Measurements from ENCODE around the gene RSPRY1. TPM values are rescaled to one million over a fixed set of nuclear protein-coding genes. Genes with fewer than 3 reads are reported as not detected.
A peak's percentile ranks its signal among the peaks of the same experiment; 100 is the strongest.
"Not testable (repeated sequence)": the region's sequence is repeated elsewhere in the genome, so short reads cannot be mapped to it uniquely, and the experiment has no call there.

RSPRY1 gene
- total and polyA plus RNA-seq, 2 donors (not counting 1 experiment from before 2014, with no cell fraction given): 36.5 to 51.9 TPM

DNA sequence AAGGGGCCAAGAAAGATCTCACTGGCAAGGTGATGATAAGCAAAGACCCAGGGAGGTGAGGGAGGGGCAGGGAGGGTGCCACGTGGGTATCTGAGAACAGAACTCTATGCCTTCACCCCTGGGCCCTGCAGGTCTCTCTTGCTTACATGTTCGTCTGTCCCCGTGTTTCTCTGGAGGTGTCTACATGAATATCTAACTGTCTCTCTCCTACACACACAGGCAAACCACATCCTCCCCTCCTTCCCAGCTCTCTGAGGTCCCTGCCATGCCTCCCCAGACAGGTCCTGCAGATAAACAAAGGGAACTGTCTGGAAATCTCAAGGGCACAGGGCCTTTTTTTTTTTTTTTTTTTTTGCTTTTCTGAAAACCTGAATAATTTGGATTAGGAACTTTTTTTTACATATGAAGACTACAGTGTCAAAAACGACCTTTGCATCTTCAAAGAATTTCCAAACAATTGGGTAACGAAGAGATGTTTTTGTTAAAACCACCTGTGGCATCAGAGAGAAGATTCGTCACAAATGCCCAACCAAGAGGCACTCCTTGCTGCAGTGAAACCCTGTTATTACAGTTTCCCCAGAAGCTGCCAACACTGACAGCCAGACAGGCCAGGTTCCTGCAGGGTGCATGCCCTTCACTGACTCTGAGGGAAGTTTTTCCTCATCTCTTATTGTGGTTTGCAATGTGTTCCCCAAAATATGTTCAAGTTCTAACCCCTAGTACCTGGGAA lies 80.6 kb downstream of the RSPRY1 start:
- Histone ChIP-seq H3K4me1 (ENCODE audit: control insufficient read depth, extremely low read depth, insufficient read depth, low read length) (no peaks in the 10 kb centered on the region), H3K9ac (ENCODE audit: insufficient read depth, low read length) (no peak overlapping the region), H2AFZ (ENCODE audit: low read length) (no peak overlapping the region), H3K9me3 (ENCODE audit: control insufficient read depth, insufficient read depth, low read depth, low read length) (no peaks in the 10 kb centered on the region), H3K79me2 (ENCODE audit: control insufficient read depth, insufficient read depth, low read length) (no peaks in the 10 kb centered on the region), H4K20me1 (ENCODE audit: control insufficient read depth, extremely low read depth, insufficient read depth, low read length) (no peaks in the 10 kb centered on the region), H3K27ac (ENCODE audit: insufficient read depth, low read length) (no peak overlapping the region), H3K27me3 (ENCODE audit: control insufficient read depth, insufficient read depth, low read length) (no peaks in the 10 kb centered on the region), H3K36me3 (ENCODE audit: control insufficient read depth, insufficient read depth, low read length) (no peaks in the 10 kb centered on the region), H3K4me2 (ENCODE audit: extremely low read depth, insufficient read depth, low read length) (no peak overlapping the region), H3K4me3 (replicated peaks in 1 of 4; ENCODE audit: control extremely low read depth in 1 of 4, insufficient read depth in 1 of 4, low read depth in 3 of 4, low read length in 4 of 4) (no peak overlapping the region)
- peak in 1 of 2 donors; percentile 29 for DNase-seq (ENCODE audit: low read depth in 2 of 2)
- TF ChIP-seq, protein P1, sequence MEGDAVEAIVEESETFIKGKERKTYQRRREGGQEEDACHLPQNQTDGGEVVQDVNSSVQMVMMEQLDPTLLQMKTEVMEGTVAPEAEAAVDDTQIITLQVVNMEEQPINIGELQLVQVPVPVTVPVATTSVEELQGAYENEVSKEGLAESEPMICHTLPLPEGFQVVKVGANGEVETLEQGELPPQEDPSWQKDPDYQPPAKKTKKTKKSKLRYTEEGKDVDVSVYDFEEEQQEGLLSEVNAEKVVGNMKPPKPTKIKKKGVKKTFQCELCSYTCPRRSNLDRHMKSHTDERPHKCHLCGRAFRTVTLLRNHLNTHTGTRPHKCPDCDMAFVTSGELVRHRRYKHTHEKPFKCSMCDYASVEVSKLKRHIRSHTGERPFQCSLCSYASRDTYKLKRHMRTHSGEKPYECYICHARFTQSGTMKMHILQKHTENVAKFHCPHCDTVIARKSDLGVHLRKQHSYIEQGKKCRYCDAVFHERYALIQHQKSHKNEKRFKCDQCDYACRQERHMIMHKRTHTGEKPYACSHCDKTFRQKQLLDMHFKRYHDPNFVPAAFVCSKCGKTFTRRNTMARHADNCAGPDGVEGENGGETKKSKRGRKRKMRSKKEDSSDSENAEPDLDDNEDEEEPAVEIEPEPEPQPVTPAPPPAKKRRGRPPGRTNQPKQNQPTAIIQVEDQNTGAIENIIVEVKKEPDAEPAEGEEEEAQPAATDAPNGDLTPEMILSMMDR (conservative IDR thresholded peaks at IDR 0.05 in 1 of 2, IDR thresholded peaks at IDR 0.05 in 1 of 2; ENCODE audit: low read depth in 1 of 2, low read length in 2 of 2): no peak
- no peak for TF ChIP-seq EZH2 (IDR thresholded peaks at IDR 0.05; ENCODE audit: low read length, missing control alignments)

DNA sequence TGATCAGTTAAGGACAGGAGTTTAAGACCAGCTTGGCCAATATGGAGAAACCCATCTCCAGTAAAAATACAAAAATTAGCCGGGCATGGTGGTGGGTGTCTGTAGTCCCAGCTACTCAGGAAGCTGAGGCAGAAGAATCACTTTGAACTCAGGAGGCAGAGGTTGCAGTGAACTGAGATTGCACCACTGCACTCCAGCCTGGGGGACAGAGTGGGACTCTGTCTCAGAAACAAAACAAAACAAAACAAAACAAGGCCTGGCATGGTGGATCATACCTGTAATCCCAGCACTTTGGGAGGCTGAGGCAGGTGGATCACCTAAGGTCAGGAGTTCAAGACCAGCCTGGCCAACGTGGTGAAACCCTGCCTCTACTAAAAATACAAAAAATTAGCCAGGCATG lies 81.2 kb downstream of the RSPRY1 start:
- not testable (repeated sequence) for H3K79me2 ChIP-seq (ENCODE audit: control insufficient read depth, insufficient read depth, low read length); H3K4me2 ChIP-seq (ENCODE audit: extremely low read depth, insufficient read depth, low read length); H3K36me3 ChIP-seq (ENCODE audit: control insufficient read depth, insufficient read depth, low read length); H3K9ac ChIP-seq (ENCODE audit: insufficient read depth, low read length); H4K20me1 ChIP-seq (ENCODE audit: control insufficient read depth, extremely low read depth, insufficient read depth, low read length); H3K27me3 ChIP-seq (ENCODE audit: control insufficient read depth, insufficient read depth, low read length); H3K27ac ChIP-seq (ENCODE audit: insufficient read depth, low read length); H3K4me1 ChIP-seq (ENCODE audit: control insufficient read depth, extremely low read depth, insufficient read depth, low read length); H3K4me3 ChIP-seq (replicated peaks in 1 of 4; ENCODE audit: control extremely low read depth in 1 of 4, insufficient read depth in 1 of 4, low read depth in 3 of 4, low read length in 4 of 4); DNase-seq (ENCODE audit: low read depth in 2 of 2); H2AFZ ChIP-seq (ENCODE audit: low read length); H3K9me3 ChIP-seq (ENCODE audit: control insufficient read depth, insufficient read depth, low read depth, low read length)

DNA sequence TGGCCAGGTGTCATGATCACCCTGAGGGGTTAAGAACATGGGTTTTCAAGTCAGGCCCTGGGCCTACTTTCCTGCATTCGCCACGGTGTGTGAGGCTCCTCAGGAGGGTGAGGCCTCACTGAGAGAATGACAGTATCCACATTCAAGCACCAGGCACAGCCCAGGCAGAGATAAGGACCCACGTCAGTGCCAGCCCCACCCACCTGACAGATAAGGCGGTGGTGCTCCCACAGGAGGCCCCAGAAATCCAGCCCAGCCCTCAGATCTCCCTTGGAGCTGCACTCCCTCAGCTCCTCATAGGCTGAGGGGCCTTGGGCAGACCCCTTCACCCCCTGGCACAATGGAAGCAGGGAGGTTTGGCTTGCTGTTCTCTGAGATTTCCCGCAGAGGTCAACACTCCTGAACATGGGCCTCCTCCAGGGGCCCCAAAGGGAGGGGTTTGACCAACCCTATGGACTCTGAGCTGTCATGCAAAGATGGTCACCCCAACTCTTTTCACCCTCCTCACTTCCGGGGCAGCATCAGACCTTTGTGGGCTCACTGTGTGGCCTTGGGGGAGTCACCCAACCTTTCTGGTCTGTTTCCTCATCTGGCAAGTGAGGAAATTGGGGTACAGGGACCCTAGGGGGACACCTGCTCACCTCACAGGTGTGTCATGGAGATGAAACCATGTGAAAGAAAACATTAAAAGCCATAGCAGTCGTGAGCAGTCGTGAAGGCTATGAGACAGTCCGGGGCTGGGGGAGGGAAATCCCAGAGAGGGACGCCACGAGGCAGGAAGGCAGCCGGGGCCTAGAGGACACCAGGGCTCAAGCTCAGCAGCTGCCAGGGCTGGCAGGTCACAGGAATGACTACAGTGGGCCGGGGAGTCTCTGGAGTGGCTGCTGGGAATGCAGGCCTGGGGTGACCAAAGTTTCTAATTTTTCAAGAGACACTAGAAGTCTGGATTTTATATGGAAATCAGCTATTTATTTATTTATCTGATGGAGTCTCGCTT lies 83.0 kb downstream of the RSPRY1 start:
- H3K9ac ChIP-seq (ENCODE audit: insufficient read depth, low read length): no peak overlapping the region
- H3K27ac ChIP-seq (ENCODE audit: insufficient read depth, low read length): no peak overlapping the region
- no peaks in the 10 kb centered on the region for H4K20me1 ChIP-seq (ENCODE audit: control insufficient read depth, extremely low read depth, insufficient read depth, low read length)
- no peak overlapping the region for H3K4me2 ChIP-seq (ENCODE audit: extremely low read depth, insufficient read depth, low read length)
- H3K4me1 ChIP-seq (ENCODE audit: control insufficient read depth, extremely low read depth, insufficient read depth, low read length): no peaks in the 10 kb centered on the region
- H3K4me3 ChIP-seq (replicated peaks in 1 of 4; ENCODE audit: control extremely low read depth in 1 of 4, insufficient read depth in 1 of 4, low read depth in 3 of 4, low read length in 4 of 4): no peak overlapping the region
- no peaks in the 10 kb centered on the region for H3K27me3 ChIP-seq (ENCODE audit: control insufficient read depth, insufficient read depth, low read length)
- DNase-seq (ENCODE audit: low read depth in 2 of 2): peak in 1 of 2 donors; percentile 48
- no peaks in the 10 kb centered on the region for H3K9me3 ChIP-seq (ENCODE audit: control insufficient read depth, insufficient read depth, low read depth, low read length)
- H3K79me2 ChIP-seq (ENCODE audit: control insufficient read depth, insufficient read depth, low read length): no peaks in the 10 kb centered on the region
- no peaks in the 10 kb centered on the region for H3K36me3 ChIP-seq (ENCODE audit: control insufficient read depth, insufficient read depth, low read length)
- TF ChIP-seq EZH2 (IDR thresholded peaks at IDR 0.05; ENCODE audit: low read length, missing control alignments): no peak
- TF ChIP-seq, protein P1 (conservative IDR thresholded peaks at IDR 0.05 in 1 of 2, IDR thresholded peaks at IDR 0.05 in 1 of 2; ENCODE audit: low read depth in 1 of 2, low read length in 2 of 2): no peak
- H2AFZ ChIP-seq (ENCODE audit: low read length): no peak overlapping the region

Data from fibroblast of lung (primary cell).